ENCODE data around the gene TTBK1.

TTBK1 gene

GRCh38 chr6:43308101-43308989 lies 65.1 kb downstream of the TTBK1 start, which contains the start of gene CRIP3:
CRIP3 (minus strand) TSS chr6:43308826; CDS start chr6:43308792, 34 bp downstream.
- peak; percentile 23 for DNase-seq

- DNase-seq: no peak
These were observed 65.8 kb downstream of the TTBK1 start for GRCh38 chr6:43308990-43309477.

- no peak for DNase-seq
These were observed 66.9 kb downstream of the TTBK1 start for GRCh38 chr6:43310134-43310533.

GRCh38 chr6:43310624-43311023 lies 67.3 kb downstream of the TTBK1 start:
- DNase-seq: no peak

GRCh38 chr6:43311666-43312065 lies 68.4 kb downstream of the TTBK1 start:
- no peak for DNase-seq

GRCh38 chr6:43313813-43314212 lies 70.5 kb downstream of the TTBK1 start:
- no peak for DNase-seq

- DNase-seq: no peak
These were observed 74.7 kb downstream of the TTBK1 start for GRCh38 chr6:43318011-43318410.

- DNase-seq: no peak
These were observed 82.6 kb downstream of the TTBK1 start for GRCh38 chr6:43325876-43326275.

GRCh38 chr6:43328528-43328927 lies 85.2 kb downstream of the TTBK1 start:
- DNase-seq: no peak

- DNase-seq: no peak
These were observed 88.2 kb downstream of the TTBK1 start for GRCh38 chr6:43331470-43331869.

GRCh38 chr6:43331891-43332290 lies 88.6 kb downstream of the TTBK1 start:
- no peak for DNase-seq

GRCh38 chr6:43334466-43335095 lies 91.3 kb downstream of the TTBK1 start:
- DNase-seq: no peak

GRCh38 chr6:43335469-43335868 lies 92.2 kb downstream of the TTBK1 start:
- DNase-seq: peak; percentile 3

- DNase-seq: no peak
These were observed 93.1 kb downstream of the TTBK1 start for GRCh38 chr6:43336382-43336781.
